DMS 273 (cell line): Measurements from ENCODE around the gene MINDY4.

Experiments
- DNase-seq: peaks from one replicate; lab custom pipeline; 2025; ENCODE audit not compliant: unreplicated experiment; lab: John Stamatoyannopoulos, UW

Gene MINDY4

DNA sequence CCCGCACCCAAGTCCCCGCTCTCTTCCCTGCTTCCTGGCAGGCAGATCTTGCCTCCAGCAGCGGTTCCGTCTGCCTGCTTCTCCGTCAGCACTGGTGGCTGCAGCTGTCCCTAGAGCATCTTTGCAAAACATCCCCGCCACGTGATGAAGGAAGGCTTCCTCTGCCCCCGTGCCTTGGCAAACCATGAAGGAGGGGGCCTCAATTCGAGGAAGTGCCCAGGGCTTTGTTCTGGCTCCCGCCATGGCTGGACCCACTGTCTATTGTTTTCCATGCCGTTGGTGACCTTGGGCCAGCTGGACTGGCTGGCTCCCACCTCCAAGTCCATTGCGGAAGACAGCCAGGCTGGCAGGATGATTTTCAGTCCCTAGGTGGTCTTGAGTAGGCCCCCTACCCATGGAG is 127.2 kb downstream of the MINDY4 start:
- DNase-seq: peak; percentile 33

DNA sequence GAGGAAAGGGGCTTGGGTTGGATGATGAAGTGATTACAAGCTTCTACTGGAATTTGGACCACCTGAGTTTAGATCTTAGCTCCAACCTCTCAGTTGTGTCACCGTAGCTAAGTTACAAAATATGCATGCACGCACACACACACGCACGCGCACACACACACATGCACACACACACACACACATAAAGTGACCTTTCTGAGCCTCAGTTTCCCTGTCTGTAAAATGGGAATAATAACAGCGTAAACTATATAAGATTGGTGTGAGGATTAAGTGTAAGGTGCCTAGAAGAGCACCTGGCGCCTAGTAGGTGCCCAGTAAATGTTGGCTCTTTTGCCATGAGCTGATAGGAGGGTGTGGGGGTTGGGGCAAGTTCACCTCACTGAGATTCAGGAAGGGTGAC is 127.8 kb downstream of the MINDY4 start:
- DNase-seq: no peak

- peak; percentile 60 for DNase-seq
Observed at GRCh38 chr7:30899630-30900029, 128.4 kb downstream of the MINDY4 start.

- DNase-seq: no peak
Observed at GRCh38 chr7:30900053-30900452, 128.8 kb downstream of the MINDY4 start.

DNA sequence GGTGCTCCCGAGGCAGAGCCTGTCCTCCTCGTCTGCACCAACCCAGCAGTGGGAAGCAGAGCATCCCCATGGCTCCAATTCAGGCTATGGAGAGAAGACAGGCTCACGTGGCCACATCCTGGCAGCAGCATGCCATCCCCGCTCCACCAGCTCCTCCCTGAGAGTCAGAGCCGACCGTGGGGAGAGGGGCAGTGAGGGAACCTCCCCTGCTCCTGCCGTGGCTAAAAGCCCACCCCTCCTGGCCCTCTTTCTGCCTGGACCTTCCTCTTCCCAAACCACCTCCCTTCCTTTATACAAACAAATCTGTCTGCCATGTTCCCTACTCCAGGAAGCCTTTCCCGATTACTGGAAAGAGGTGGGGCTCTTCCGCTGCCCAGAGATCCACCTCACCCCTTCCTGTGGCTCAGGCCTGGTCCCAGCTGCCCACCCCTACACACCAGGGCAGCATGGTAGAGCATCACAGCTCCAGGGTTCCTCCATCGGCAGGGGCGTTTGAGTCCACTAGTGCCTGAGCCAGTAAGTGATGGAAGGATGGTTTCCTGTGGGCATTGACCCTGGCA is 129.7 kb downstream of the MINDY4 start:
- DNase-seq: no peak

DNA sequence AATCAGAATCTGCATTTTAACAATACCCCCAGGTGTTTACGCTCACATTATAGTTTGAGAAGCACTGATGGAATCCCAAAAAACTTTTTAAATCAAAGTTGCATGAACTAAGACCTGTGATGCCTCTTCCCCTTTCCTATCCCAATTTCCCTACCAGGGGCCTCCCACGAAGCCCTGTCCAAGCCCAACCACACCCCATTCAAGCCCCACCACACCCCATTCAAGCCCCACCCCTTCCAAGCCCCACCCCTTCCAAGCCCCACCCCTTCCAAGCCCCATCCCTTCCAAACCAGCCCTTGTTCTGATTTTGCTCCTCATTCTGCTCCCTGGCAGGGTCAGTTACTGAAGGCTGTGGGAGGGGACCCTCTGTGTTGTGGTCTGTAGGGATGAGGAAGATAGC is 130.6 kb downstream of the MINDY4 start:
- DNase-seq: peak; percentile 44

- DNase-seq: no peak
Observed at GRCh38 chr7:30902466-30902865, 131.2 kb downstream of the MINDY4 start.

DNA sequence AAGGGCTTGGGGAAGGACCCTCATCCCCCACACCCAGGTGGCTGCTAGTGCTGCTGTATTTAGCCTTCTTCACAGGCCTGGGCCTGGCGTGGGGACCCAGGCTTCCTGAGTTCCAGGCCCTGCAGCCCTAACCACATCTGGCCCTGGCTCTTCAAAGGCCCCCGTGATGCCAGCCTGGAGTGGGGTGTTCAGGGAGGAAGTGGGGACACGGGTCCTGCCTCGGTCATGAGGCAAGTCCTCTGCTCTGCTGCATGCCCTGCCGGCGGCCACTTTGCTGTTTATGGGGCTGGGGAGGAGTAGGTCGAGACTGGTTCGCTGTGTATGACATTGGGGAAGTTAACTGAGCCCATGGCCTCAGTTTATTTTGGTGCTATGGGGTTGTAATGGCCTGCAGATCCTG is 131.9 kb downstream of the MINDY4 start:
- no peak for DNase-seq

DNA sequence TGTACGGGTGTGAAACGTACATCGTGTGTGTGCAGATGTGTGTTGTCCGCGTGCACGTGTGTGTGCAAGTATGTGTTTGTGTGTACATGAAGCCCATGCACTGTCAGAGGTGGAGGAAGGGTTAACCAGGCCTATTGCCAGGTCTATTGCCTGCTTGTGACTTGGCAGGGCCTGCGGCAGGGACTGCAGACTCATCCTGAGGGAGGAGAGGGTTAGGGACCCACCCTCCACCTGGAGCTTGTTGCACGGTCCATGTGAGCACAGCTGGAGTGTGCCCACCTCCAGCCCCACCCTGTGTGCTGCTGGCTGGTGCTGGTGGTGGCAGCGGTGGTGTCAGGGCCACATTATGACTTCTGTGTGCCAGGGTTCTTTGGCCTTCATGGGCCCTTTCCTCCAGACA is 133.3 kb downstream of the MINDY4 start:
- peak; percentile 36 for DNase-seq

DNA sequence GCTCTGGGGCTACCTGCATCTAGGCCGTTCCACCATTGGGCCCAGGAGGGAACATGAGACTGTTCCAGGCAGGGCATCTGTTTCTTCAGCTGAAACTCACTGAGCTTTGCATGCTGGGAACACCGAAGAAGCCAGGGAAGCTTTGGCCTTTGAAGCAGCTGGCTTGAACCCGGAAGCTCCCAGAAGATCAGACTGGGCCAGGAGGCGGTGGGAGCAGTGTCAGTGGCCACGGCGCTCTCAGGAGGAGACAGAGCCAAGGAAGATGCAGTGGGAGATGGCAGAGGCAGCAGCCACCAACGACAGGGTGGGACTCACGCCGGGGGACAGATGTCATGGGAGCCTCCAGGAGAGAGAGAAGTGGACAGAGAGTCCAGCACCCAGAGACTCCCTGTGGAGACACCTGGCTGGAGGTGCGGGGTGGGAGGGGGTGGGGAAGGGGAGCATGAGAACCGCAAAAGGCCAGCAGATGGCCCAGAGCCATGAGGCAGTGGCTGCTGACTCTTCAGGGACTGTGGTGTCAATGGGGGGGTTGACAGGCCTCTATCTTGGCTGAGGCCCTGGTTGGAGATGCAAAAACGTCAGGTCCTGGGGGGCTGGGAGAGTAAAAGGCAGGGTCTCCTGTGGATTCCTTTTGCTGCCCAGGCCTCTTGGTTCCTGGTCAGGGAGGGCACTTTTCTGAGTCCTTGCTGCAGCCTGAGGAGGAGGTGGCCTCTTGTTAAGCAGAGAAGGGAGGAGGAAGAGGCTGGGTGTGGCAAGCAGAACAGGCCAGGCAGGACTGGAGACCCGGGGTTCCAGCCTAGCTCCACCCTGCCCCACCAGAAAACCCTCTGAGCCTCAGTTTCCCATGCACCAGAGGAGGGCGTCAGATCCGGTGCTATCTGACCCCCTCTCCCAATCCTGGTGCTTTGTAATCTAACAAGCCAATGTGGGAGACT is 134.1 kb downstream of the MINDY4 start:
- DNase-seq: peak; percentile 46

- peak; percentile 35 for DNase-seq
Observed at GRCh38 chr7:30906014-30906413, 134.8 kb downstream of the MINDY4 start.

GRCh38 chr7:30906515-30907240 is 135.5 kb downstream of the MINDY4 start:
- peak; percentile 30 for DNase-seq

DNA sequence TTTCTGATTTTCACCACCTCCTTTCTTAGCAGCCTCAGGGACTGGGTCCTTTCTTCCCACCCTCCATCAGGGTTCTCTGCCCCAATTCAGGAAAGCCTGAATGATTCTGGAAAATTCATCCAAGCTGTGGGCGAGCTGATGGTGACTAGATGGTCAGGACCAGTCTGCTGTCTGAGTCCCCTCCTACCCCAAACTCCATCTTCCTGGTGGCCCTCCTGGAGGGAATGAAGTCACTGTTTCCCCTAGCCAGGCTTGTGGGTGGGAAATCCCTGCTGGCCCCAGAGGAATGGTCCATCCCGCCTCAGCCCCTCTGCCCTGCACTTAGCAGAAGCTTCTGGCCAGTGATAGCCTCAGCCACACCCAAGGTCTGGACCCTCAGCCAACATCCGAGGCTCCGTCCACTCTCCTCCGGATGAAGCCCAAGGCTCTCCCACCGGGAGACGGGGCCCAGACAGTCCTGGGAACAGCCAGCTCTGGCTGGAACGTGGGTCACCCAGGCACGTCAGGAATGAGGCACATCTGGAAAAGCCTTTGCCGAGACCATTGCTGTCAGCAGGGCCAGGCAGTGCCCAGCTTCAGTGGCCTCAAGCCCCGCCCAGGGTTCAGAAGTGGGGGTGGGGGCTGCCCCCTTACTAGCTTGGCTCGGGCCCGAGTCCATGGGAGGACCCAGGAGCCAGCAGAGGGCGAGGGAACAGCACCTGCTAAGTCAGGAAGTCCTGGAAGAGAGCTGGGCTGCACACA is 136.5 kb downstream of the MINDY4 start:
- peak; percentile 18 for DNase-seq

GRCh38 chr7:30908681-30909080 is 137.5 kb downstream of the MINDY4 start:
- DNase-seq: peak; percentile 50

- peak; percentile 31 for DNase-seq
Observed at GRCh38 chr7:30909431-30909830, 138.2 kb downstream of the MINDY4 start.

DNA sequence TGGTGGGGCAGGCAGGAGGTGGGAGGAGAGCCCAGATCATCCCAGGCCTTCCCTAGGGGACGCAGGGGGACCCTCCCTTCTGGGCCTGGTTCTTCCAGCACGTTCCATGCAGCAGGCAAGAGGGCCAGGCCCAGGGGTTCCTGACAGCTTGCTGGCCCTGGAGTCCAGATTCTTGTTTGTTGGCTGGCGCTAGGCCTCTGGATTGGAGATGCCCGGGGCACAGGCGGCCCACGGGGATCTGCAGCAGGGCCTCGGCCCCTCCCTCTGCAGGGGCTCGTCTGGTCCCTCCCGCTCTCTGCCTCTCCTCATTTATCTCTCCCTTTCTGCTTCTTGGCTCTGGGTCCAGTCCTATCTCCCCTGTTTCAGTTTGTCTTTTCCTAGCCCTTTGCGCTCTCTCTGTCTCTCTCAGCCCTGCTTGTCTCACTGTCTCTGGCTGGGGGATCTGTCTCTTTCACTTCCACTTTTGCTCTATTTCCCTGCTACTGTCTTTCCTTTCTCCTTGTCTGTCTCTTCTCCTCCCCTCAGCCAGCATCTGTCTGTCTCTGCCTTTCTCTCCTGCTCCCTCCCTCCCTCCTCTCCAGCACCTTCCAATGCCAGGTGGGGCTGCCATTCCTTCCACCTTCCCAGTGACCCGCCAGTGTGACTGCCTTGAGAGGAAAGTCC is 139.3 kb downstream of the MINDY4 start:
- peak; percentile 32 for DNase-seq

GRCh38 chr7:30911133-30911532 is 139.9 kb downstream of the MINDY4 start:
- DNase-seq: no peak

DNA sequence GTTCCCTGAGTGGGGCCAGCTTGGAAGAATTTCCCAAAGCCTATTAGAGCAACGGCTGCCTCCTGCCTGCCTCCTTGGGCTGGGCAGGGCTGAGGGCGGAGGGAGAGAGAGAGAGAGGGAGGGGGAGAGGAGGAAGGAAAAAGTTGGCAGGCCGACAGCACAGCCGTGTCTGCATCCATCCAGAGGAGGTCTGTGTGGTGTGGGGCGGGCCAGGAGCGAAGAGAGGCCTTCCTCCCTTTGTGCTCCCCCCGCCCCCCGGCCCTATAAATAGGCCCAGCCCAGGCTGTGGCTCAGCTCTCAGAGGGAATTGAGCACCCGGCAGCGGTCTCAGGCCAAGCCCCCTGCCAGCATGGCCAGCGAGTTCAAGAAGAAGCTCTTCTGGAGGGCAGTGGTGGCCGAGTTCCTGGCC is 140.3 kb downstream of the MINDY4 start, which contains the start of gene AQP1:
Gene AQP1, plus strand, starts transcription at position 293 of the 409 bp plus-strand sequence. Its CDS starts 57 bp downstream, at position 350.
- peak; percentile 71 for DNase-seq

DNA sequence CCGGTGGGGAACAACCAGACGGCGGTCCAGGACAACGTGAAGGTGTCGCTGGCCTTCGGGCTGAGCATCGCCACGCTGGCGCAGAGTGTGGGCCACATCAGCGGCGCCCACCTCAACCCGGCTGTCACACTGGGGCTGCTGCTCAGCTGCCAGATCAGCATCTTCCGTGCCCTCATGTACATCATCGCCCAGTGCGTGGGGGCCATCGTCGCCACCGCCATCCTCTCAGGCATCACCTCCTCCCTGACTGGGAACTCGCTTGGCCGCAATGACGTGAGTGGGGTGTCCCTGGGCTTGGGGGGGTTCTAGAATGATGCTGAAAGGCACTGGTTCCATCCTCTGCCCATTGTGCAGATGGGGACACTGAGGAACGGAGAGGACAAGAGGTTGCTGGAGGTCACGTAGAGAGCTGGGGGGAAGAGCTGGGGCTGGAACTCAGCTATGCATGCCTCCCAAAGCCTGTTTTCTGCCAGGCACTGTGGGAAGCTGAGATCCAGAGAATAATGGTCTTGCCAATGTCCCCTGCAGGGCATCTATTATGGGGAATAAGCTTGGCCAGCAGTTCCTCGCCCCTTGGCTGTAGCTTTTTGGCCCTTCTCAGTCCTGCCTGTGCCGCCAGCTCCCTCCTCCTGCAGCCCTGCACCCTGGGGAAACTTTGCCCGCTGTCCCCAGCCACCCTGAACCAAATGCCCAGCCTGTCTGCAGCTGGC is 141.0 kb downstream of the MINDY4 start:
- no peak for DNase-seq

- DNase-seq: no peak
Observed at GRCh38 chr7:30912731-30912985, 141.4 kb downstream of the MINDY4 start.
